ENCODE results near the gene MAGI3. TPM values are rescaled to one million over a fixed set of nuclear protein-coding genes. Genes with fewer than 3 reads are reported as not detected.
A peak's percentile ranks its signal among the peaks of the same experiment; 100 is the strongest.

MAGI3 gene
- total and polyA plus RNA-seq, 2 of the 13 experiments (the other 11 are each of a cell fraction or from before 2014, with no cell fraction given), result 4.0 to 11.8 TPM

- TF ChIP-seq, protein P1, sequence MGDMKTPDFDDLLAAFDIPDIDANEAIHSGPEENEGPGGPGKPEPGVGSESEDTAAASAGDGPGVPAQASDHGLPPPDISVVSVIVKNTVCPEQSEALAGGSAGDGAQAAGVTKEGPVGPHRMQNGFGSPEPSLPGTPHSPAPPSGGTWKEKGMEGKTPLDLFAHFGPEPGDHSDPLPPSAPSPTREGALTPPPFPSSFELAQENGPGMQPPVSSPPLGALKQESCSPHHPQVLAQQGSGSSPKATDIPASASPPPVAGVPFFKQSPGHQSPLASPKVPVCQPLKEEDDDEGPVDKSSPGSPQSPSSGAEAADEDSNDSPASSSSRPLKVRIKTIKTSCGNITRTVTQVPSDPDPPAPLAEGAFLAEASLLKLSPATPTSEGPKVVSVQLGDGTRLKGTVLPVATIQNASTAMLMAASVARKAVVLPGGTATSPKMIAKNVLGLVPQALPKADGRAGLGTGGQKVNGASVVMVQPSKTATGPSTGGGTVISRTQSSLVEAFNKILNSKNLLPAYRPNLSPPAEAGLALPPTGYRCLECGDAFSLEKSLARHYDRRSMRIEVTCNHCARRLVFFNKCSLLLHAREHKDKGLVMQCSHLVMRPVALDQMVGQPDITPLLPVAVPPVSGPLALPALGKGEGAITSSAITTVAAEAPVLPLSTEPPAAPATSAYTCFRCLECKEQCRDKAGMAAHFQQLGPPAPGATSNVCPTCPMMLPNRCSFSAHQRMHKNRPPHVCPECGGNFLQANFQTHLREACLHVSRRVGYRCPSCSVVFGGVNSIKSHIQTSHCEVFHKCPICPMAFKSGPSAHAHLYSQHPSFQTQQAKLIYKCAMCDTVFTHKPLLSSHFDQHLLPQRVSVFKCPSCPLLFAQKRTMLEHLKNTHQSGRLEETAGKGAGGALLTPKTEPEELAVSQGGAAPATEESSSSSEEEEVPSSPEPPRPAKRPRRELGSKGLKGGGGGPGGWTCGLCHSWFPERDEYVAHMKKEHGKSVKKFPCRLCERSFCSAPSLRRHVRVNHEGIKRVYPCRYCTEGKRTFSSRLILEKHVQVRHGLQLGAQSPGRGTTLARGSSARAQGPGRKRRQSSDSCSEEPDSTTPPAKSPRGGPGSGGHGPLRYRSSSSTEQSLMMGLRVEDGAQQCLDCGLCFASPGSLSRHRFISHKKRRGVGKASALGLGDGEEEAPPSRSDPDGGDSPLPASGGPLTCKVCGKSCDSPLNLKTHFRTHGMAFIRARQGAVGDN (CRISPR knock-in tag; IDR thresholded peaks at IDR 0.05), result peak; percentile 38; the same call in 1 of the 2 replicates
- TF ChIP-seq LRRFIP1 (CRISPR knock-in tag; conservative IDR thresholded peaks at IDR 0.05) (no peak), ZNF136 (CRISPR knock-in tag; IDR thresholded peaks at IDR 0.05; ENCODE audit: low read depth) (no peak), PHB2 (IDR thresholded peaks at IDR 0.05; ENCODE audit: partially characterized antibody) (no peak), CEBPB (IDR thresholded peaks at IDR 0.05; ENCODE audit: borderline replicate concordance, low read depth, low read length) (no peak), ZMYM4 (CRISPR knock-in tag; IDR thresholded peaks at IDR 0.05) (no peak), ZNF451 (CRISPR knock-in tag; IDR thresholded peaks at IDR 0.05) (no peak), FOXK1 (CRISPR knock-in tag; IDR thresholded peaks at IDR 0.05; ENCODE audit: borderline replicate concordance, low read depth) (no peak), HMGXB4 (CRISPR knock-in tag; IDR thresholded peaks at IDR 0.05; ENCODE audit: borderline replicate concordance in 1 of 2, low read depth in 1 of 2) (no peak; a peak in 2 of 4 replicates), HHEX (CRISPR knock-in tag; IDR thresholded peaks at IDR 0.05) (no peak), ZBTB33 (CRISPR knock-in tag; IDR thresholded peaks at IDR 0.05) (no peak), ZNF547 (CRISPR knock-in tag; IDR thresholded peaks at IDR 0.05) (no peak), SMARCE1 (IDR thresholded peaks at IDR 0.05; ENCODE audit: borderline replicate concordance) (no peak), MIXL1 (CRISPR knock-in tag; IDR thresholded peaks at IDR 0.05) (no peak), NFKB2 (CRISPR knock-in tag; IDR thresholded peaks at IDR 0.05; ENCODE audit: borderline replicate concordance) (no peak), SP1 (IDR thresholded peaks at IDR 0.05) (no peak), SP1 (CRISPR knock-in tag; IDR thresholded peaks at IDR 0.05) (0 out of 2 replicates have a peak, but pooled peaks have one; percentile 2)
- TF ChIP-seq, protein P2, sequence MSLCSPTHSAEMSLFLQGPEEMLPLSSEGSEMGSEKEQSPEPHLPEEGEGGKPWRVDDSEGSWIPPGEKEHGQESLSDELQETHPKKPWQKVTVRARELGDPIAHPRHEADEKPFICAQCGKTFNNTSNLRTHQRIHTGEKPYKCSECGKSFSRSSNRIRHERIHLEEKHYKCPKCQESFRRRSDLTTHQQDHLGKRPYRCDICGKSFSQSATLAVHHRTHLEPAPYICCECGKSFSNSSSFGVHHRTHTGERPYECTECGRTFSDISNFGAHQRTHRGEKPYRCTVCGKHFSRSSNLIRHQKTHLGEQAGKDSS (CRISPR knock-in tag; IDR thresholded peaks at IDR 0.05; ENCODE audit: borderline replicate concordance, low read depth), result 0 out of 2 replicates have a peak, but pooled peaks have one; percentile 30
These were observed 745 bp downstream of the MAGI3 start (continued) for GRCh38 chr1:113390871-113391648.
